ENCODE measurements around the gene MT1B.

DNA sequence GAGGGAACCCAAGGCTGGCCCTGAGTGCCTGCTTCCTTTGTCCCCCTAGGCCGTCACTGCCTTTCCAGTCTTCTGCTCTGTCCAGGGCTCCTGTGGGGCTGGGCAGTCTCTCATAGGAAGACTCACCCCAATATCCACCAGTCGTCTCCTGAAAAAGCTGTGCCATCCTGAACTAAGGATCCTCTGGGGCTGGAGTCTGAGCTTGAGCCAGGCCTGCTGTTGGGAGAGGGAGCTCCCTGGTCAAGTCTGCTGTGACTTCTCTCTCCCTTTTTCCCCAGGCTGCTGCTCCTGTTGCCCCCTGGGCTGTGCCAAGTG lies 18.9 kb downstream of the MT1B start:
- TF ChIP-seq, protein P1, sequence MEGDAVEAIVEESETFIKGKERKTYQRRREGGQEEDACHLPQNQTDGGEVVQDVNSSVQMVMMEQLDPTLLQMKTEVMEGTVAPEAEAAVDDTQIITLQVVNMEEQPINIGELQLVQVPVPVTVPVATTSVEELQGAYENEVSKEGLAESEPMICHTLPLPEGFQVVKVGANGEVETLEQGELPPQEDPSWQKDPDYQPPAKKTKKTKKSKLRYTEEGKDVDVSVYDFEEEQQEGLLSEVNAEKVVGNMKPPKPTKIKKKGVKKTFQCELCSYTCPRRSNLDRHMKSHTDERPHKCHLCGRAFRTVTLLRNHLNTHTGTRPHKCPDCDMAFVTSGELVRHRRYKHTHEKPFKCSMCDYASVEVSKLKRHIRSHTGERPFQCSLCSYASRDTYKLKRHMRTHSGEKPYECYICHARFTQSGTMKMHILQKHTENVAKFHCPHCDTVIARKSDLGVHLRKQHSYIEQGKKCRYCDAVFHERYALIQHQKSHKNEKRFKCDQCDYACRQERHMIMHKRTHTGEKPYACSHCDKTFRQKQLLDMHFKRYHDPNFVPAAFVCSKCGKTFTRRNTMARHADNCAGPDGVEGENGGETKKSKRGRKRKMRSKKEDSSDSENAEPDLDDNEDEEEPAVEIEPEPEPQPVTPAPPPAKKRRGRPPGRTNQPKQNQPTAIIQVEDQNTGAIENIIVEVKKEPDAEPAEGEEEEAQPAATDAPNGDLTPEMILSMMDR (IDR thresholded peaks at IDR 0.05): no peak
- TF ChIP-seq POLR2A (IDR thresholded peaks at IDR 0.05): no peak
